Choroid plexus epithelial cell (primary cell): Measurements from ENCODE around the gene TSPO2.
A peak's percentile ranks its signal among the peaks of the same experiment; 100 is the strongest.

ENCODE experiments used
- DNase-seq: peaks from one replicate; pipeline ENCODE4 v3.0.0-alpha.2; 2010; ENCODE audit warnings: low read depth
- H3K4me3 ChIP-seq: 2 replicates; pipeline ENCODE4 v1.5.1; 2011; ENCODE audit warnings: low read depth, mild to moderate bottlenecking, control low read depth, low read length, moderate library complexity
- TF ChIP-seq, protein P1 (sequence below): conservative IDR thresholded peaks from 2 replicates; pipeline ENCODE4 v1.5.1; 2011; ENCODE audit warnings: low read depth, mild to moderate bottlenecking, control low read depth, inconsistent platforms, low read length, moderate library complexity

The TSPO2 gene

GRCh38 chr6:41056768-41057490 is 14.7 kb downstream of the TSPO2 start:
- H3K4me3 ChIP-seq: no peak overlapping the region
- TF ChIP-seq, protein P1, sequence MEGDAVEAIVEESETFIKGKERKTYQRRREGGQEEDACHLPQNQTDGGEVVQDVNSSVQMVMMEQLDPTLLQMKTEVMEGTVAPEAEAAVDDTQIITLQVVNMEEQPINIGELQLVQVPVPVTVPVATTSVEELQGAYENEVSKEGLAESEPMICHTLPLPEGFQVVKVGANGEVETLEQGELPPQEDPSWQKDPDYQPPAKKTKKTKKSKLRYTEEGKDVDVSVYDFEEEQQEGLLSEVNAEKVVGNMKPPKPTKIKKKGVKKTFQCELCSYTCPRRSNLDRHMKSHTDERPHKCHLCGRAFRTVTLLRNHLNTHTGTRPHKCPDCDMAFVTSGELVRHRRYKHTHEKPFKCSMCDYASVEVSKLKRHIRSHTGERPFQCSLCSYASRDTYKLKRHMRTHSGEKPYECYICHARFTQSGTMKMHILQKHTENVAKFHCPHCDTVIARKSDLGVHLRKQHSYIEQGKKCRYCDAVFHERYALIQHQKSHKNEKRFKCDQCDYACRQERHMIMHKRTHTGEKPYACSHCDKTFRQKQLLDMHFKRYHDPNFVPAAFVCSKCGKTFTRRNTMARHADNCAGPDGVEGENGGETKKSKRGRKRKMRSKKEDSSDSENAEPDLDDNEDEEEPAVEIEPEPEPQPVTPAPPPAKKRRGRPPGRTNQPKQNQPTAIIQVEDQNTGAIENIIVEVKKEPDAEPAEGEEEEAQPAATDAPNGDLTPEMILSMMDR: no peak
- no peak for DNase-seq

GRCh38 chr6:41058783-41059181 is 16.5 kb downstream of the TSPO2 start:
- no peak for DNase-seq
- TF ChIP-seq, protein P1: no peak
- no peak overlapping the region for H3K4me3 ChIP-seq

DNA sequence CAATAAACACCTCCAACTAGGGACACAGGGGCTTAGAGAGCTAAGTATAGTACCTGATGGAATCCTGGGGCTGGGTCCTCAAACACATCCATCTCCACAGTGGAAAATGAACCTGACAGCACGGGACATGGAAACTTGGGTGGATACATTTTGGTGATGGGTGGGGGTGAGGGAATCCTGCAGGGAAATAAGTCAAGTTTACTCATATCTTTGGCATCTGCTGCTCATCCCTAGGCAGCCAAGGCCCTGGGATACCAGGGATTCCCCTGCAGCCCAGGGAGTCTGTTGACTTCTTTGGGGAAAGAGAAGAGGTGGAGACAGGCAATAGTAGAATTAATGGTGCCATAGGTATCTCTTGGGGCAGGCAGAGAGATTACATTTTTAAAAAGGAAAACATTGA is 17.3 kb downstream of the TSPO2 start:
- no peak overlapping the region for H3K4me3 ChIP-seq
- peak; percentile 47 for DNase-seq
- TF ChIP-seq, protein P1: no peak

DNA sequence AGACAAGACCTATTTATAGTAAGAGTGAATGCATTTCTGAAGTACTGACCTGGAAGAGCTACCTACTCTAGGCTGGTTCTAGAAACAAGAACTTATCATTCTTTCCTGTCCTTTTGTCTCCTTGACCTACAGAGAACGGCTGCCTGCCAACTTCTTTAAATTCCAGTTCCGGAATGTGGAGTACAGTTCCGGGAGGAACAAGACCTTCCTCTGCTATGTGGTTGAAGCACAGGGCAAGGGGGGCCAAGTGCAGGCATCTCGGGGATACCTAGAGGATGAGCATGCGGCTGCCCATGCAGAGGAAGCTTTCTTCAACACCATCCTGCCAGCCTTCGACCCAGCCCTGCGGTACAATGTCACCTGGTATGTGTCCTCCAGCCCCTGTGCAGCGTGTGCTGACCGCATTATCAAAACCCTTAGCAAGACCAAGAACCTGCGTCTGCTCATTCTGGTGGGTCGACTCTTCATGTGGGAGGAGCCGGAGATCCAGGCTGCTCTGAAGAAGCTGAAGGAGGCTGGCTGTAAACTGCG is 19.0 kb downstream of the TSPO2 start:
- TF ChIP-seq, protein P1: no peak
- no peak for DNase-seq
- no peak overlapping the region for H3K4me3 ChIP-seq

DNA sequence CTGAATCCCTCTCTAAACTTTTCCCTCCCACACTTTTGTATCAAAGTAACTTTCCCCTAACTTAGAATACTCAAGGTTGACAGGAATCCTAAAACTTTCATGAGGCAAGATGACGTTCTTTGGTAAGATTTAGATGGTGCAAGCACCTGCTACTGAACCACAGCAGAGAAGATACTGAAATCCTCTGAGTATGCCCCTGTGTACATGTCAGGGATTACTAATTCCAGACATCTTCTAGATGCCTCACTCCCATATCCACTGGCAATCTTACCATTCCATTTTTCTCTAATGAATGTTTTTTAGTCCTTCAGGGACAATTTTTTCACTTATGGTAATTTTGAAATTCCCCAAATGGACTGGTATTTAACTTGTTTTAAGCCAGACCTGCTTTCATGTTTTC is 19.8 kb downstream of the TSPO2 start:
- no peak overlapping the region for H3K4me3 ChIP-seq
- TF ChIP-seq, protein P1: no peak

DNA sequence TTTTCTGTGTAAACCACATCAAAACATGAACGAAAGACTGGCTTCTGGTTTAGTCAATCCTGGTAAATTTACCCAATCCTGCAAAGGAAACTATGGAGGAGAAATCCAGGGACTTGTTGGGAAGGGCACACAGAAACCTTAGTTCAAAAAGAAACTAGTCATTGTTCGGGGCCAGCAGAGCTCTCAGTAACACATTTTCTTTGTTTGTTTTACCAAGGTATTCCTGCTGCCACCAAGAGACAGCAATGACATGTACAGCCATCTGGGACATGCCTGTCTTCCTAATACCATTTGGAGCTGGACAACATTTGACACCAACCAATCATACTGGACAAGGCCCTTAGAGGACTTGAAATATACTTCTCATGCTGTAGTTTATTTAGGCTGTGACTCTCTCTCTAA is 21.6 kb downstream of the TSPO2 start:
- DNase-seq: no peak
- TF ChIP-seq, protein P1: no peak
- no peak overlapping the region for H3K4me3 ChIP-seq

More for the DNA sequence above, 19.8 kb downstream of the TSPO2 start:
- DNase-seq: no peak

DNA sequence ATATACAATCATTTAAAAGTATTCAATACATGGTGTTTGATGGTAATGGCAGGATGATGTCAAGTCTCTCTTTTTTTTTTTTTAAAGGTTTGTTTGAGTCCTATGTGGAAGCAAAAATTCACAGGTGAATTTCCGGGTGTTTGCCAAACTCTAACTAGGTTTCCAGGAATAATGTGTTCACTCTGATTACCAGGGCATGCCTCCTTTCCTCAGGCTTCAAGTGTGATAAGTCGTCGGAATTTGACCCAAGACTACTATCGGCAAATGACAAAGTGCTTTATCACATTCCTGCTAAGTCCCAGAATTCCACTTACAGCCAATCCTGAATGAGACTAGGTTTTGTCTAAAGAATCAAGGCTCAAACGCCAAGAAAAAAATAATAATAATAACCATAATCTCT is 22.6 kb downstream of the TSPO2 start:
- DNase-seq: no peak
- TF ChIP-seq, protein P1: no peak
- H3K4me3 ChIP-seq: no peak overlapping the region
